OCI-LY1 (cell line): ENCODE results near the gene IL1R2.

Experiments used
- EZH2 ChIP-seq: fragments of 200-600 bp; sonication (generic), shearing (Covaris generic); IDR thresholded peaks from 2 replicates; pipeline ENCODE4 v1.8.0; 2017; ENCODE audit warnings: borderline replicate concordance, mixed run types, mild to moderate bottlenecking, antibody characterized with exemption, low read length, moderate library complexity, mixed read lengths
- TF ChIP-seq, protein P1 (sequence below): fragments of 200-600 bp; sonication (generic), shearing (Covaris generic); IDR thresholded peaks from 2 replicates; pipeline ENCODE4 v1.5.1; 2017; ENCODE audit warnings: mild to moderate bottlenecking, antibody characterized with exemption, low read length, moderate library complexity, mixed read lengths

GRCh38 chr2:102015399-102015798 is 23.6 kb downstream of the IL1R2 start:
- TF ChIP-seq, protein P1, sequence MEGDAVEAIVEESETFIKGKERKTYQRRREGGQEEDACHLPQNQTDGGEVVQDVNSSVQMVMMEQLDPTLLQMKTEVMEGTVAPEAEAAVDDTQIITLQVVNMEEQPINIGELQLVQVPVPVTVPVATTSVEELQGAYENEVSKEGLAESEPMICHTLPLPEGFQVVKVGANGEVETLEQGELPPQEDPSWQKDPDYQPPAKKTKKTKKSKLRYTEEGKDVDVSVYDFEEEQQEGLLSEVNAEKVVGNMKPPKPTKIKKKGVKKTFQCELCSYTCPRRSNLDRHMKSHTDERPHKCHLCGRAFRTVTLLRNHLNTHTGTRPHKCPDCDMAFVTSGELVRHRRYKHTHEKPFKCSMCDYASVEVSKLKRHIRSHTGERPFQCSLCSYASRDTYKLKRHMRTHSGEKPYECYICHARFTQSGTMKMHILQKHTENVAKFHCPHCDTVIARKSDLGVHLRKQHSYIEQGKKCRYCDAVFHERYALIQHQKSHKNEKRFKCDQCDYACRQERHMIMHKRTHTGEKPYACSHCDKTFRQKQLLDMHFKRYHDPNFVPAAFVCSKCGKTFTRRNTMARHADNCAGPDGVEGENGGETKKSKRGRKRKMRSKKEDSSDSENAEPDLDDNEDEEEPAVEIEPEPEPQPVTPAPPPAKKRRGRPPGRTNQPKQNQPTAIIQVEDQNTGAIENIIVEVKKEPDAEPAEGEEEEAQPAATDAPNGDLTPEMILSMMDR = no peak
- TF ChIP-seq EZH2 = no peak
